ENCODE measurements around the gene EXOSC7. TPM values are rescaled to one million over a fixed set of nuclear protein-coding genes. Genes with fewer than 3 reads are reported as not detected.

EXOSC7 gene
- total and polyA plus RNA-seq, 12 donors = 68.9 to 214 (median 81.6) TPM

DNA sequence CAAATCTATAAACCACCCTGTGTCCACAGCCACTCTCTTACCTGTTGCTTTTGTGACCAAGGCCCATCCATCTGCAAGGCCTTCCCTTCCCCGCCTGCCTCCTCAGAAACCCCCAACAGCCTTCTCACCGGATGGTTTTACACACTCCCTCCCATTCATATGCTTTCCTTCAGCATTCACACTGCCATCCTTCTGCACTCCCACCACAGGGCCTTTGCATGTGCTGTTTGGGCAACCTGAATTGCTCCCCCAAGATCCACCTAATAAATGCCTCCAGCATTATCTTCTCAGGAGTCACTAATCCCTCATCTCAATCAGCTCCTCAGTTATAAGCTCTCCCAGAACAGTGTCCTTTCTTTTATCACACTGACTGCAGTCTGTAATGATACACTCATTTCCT, 56.1 kb downstream of the EXOSC7 start:
- no peaks in the 10 kb centered on the region for H3K9me3 ChIP-seq (replicated peaks in 1 of 3)
- no peaks in the 10 kb centered on the region for H3K36me3 ChIP-seq (replicated peaks in 1 of 2)
- intact Hi-C loops (cut with DNase I) = loop anchor here in 1 of 2 donors (10.0 kb wide), 1 partner anchor 497 kb away; no protein-coding TSS in a partner anchor
- no peak for DNase-seq
- no peak overlapping the region for H3K4me3 ChIP-seq
- peaks cover 0 to 34% of the 10 kb centered on the region in 2 donors for H3K4me1 ChIP-seq (replicated peaks in 1 of 2)
- no peak for TF ChIP-seq POLR2A (IDR thresholded peaks at IDR 0.05)
- TF ChIP-seq, protein P1, sequence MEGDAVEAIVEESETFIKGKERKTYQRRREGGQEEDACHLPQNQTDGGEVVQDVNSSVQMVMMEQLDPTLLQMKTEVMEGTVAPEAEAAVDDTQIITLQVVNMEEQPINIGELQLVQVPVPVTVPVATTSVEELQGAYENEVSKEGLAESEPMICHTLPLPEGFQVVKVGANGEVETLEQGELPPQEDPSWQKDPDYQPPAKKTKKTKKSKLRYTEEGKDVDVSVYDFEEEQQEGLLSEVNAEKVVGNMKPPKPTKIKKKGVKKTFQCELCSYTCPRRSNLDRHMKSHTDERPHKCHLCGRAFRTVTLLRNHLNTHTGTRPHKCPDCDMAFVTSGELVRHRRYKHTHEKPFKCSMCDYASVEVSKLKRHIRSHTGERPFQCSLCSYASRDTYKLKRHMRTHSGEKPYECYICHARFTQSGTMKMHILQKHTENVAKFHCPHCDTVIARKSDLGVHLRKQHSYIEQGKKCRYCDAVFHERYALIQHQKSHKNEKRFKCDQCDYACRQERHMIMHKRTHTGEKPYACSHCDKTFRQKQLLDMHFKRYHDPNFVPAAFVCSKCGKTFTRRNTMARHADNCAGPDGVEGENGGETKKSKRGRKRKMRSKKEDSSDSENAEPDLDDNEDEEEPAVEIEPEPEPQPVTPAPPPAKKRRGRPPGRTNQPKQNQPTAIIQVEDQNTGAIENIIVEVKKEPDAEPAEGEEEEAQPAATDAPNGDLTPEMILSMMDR (IDR thresholded peaks at IDR 0.05) = no peak
- 88 to 92% (median 91%) methylated on average over 2 of the region's 2 CpGs for WGBS, 4 donors
- H3K27ac ChIP-seq = no peak overlapping the region
- no peaks in the 10 kb centered on the region for H3K27me3 ChIP-seq

DNA sequence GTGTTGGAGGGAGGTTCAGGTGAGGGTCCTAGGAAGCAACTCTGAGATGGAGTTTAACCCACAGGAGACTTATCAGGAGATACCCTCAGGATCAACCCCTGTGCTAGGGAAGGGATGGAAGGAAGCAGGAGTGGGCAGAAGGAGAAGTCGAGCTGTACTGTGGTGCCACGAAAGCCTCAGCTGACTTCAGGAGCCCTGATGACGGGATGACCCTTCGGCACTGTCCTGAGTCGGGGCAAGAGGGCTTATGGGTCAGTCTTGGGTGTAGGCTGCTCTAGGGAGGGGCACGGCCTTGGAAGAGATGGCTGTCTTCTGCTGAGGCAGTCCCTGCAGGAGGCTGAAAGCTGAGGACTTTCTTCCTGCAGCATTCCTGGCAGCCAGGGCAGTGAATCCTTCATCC, 57.7 kb downstream of the EXOSC7 start:
- Histone ChIP-seq H3K27me3 (no peaks in the 10 kb centered on the region), H3K9me3 (replicated peaks in 1 of 3) (no peaks in the 10 kb centered on the region), H3K36me3 (replicated peaks in 1 of 2) (no peaks in the 10 kb centered on the region), H3K4me3 (no peak overlapping the region), H3K27ac (peak overlapping the region in 2 of 5 donors; percentile 56 to 84), H3K4me1 (replicated peaks in 1 of 2) (peaks cover 0 to 36% of the 10 kb centered on the region in 2 donors)
- intact Hi-C loops (cut with DNase I) = loop anchor here in 1 of 2 donors (10.0 kb wide), 1 partner anchor 499 kb away; no protein-coding TSS in a partner anchor
- peak in 2 of 7 donors; percentile 17 to 23 for DNase-seq
- WGBS, 4 donors = 70 to 89% (median 75%) methylated on average over 6 of the region's 6 CpGs
- TF ChIP-seq, protein P1 (IDR thresholded peaks at IDR 0.05) = no peak
- no peak for TF ChIP-seq POLR2A (IDR thresholded peaks at IDR 0.05)

DNA sequence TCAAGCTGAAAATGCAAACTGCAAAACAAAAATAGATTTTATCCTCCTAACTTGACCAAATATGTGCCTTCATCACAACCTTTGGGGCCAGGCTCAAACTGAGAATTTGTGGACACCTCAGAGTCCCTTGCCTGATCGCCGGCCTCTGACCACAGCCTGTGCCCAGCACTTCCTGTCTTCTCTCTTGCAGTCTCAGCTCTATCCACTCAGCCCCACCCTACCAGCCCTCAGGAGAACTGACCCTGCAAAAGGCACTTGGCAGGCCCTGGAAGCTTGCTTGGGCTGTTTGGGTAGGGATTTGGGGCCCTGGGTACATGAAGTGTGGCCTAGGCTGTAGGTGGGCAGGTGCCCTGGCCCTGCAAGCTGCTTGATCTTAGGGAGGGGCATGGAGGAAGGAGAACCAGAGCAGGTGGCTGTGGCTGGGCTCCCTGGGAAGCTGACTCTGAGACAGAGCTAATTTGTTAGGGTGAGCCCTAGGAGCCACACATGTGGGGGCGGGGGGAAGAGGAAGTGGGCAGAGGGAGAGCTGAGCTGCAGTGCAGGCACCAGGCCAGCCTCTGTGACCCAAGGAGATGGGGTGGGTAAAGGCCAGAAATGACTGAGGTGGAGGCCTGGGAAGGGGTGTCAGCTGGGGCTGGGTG, 58.7 kb downstream of the EXOSC7 start:
- H3K36me3 ChIP-seq (replicated peaks in 1 of 2) = no peaks in the 10 kb centered on the region
- intact Hi-C loops (cut with DNase I) = loop anchor here (5.0 to 10.0 kb wide), 4 partner anchors 173 to 633 kb away; no protein-coding TSS in a partner anchor
- H3K4me3 ChIP-seq = no peak overlapping the region
- H3K9me3 ChIP-seq (replicated peaks in 1 of 3) = no peaks in the 10 kb centered on the region
- no peak for TF ChIP-seq POLR2A (IDR thresholded peaks at IDR 0.05)
- TF ChIP-seq, protein P1 (IDR thresholded peaks at IDR 0.05) = no peak
- peak overlapping the region in 3 of 5 donors; percentile 25 to 84 (median 56) for H3K27ac ChIP-seq
- WGBS, 4 donors = 48 to 77% (median 64%) methylated on average over 3 of the region's 3 CpGs
- peaks cover 0 to 30% of the 10 kb centered on the region in 2 donors for H3K4me1 ChIP-seq (replicated peaks in 1 of 2)
- peak; percentile 65 to 80 (median 68) for DNase-seq
- no peaks in the 10 kb centered on the region for H3K27me3 ChIP-seq

DNA sequence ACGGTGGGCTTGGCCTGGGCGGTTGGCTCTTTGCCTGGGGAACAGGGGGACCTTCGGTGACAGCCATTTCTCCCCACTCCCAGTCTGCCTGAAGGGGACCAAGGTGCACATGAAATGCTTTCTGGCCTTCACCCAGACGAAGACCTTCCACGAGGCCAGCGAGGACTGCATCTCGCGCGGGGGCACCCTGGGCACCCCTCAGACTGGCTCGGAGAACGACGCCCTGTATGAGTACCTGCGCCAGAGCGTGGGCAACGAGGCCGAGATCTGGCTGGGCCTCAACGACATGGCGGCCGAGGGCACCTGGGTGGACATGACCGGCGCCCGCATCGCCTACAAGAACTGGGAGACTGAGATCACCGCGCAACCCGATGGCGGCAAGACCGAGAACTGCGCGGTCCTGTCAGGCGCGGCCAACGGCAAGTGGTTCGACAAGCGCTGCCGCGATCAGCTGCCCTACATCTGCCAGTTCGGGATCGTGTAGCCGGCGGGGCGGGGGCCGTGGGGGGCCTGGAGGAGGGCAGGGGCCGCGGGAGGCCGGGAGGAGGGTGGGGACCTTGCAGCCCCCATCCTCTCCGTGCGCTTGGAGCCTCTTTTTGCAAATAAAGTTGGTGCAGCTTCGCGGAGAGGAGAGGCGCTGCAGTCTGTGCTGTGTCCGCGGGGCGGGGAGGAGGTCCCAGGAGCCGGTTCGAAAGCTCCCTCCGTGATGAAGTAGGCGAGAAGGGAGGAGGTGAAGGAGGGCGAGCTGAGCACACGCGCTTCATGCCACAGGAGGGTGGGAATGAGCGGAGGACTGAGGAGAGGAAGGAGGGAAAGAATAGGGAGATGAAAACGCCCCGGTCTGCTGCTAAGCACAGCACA, 59.6 kb downstream of the EXOSC7 start:
- Histone ChIP-seq H3K9me3 (replicated peaks in 1 of 3) (no peaks in the 10 kb centered on the region), H3K4me3 (peak overlapping the region in 1 of 4 donors; percentile 24), H3K4me1 (replicated peaks in 1 of 2) (peaks cover 0 to 30% of the 10 kb centered on the region in 2 donors), H3K27ac (peak overlapping the region in 3 of 5 donors; percentile 25 to 84 (median 56)), H3K36me3 (replicated peaks in 1 of 2) (no peaks in the 10 kb centered on the region), H3K27me3 (no peaks in the 10 kb centered on the region)
- WGBS, 4 donors = 24 to 34% (median 32%) methylated on average over 21 to 64 of the region's 64 CpGs
- intact Hi-C loops (cut with DNase I) = loop anchor here (5.0 to 10.0 kb wide), 4 partner anchors 172 to 632 kb away; no protein-coding TSS in a partner anchor
- DNase-seq = peak in 5 of 7 donors; percentile 35 to 48 (median 37)
- TF ChIP-seq, protein P1 (IDR thresholded peaks at IDR 0.05) = no peak
- TF ChIP-seq POLR2A (IDR thresholded peaks at IDR 0.05) = no peak

Data from adrenal gland (tissue), 12 donors.